Activated gamma-delta T cell treated with Interleukin-2 at 50 U/mL for 16 hours (primary cell): ENCODE measurements around the gene SRGAP2C.
"Not testable (repeated sequence)": the region's sequence is repeated elsewhere in the genome, so short reads cannot be mapped to it uniquely, and the experiment has no call there.

Experiments used
- DNase-seq: peaks from one replicate; pipeline ENCODE4 v3.0.0-alpha.2; 2020

SRGAP2C gene

GRCh38 chr1:121230636-121231035, 45.9 kb downstream of the SRGAP2C start:
- DNase-seq: not testable (repeated sequence)

- not testable (repeated sequence) for DNase-seq
Observed at GRCh38 chr1:121232445-121233125, 47.8 kb downstream of the SRGAP2C start.

GRCh38 chr1:121234090-121234759, 49.5 kb downstream of the SRGAP2C start:
- not testable (repeated sequence) for DNase-seq

- not testable (repeated sequence) for DNase-seq
Observed at GRCh38 chr1:121238384-121238783, 53.6 kb downstream of the SRGAP2C start.

- DNase-seq: not testable (repeated sequence)
Observed at GRCh38 chr1:121243913-121244312, 59.1 kb downstream of the SRGAP2C start.

- DNase-seq: not testable (repeated sequence)
Observed at GRCh38 chr1:121246399-121246798, 61.6 kb downstream of the SRGAP2C start.

- DNase-seq: not testable (repeated sequence)
Observed at GRCh38 chr1:121252656-121253055, 67.9 kb downstream of the SRGAP2C start.

GRCh38 chr1:121254618-121255017, 69.8 kb downstream of the SRGAP2C start:
- DNase-seq: not testable (repeated sequence)

- DNase-seq: not testable (repeated sequence)
Observed at GRCh38 chr1:121257632-121258031, 72.9 kb downstream of the SRGAP2C start.

GRCh38 chr1:121258134-121258533, 73.4 kb downstream of the SRGAP2C start:
- not testable (repeated sequence) for DNase-seq

GRCh38 chr1:121260205-121260604, 75.4 kb downstream of the SRGAP2C start:
- not testable (repeated sequence) for DNase-seq

GRCh38 chr1:121262163-121262562, 77.4 kb downstream of the SRGAP2C start:
- DNase-seq: not testable (repeated sequence)

GRCh38 chr1:121263789-121264244, 79.0 kb downstream of the SRGAP2C start:
- not testable (repeated sequence) for DNase-seq

- DNase-seq: not testable (repeated sequence)
Observed at GRCh38 chr1:121267072-121267471, 82.3 kb downstream of the SRGAP2C start.

- not testable (repeated sequence) for DNase-seq
Observed at GRCh38 chr1:121269309-121269708, 84.5 kb downstream of the SRGAP2C start.

- DNase-seq: not testable (repeated sequence)
Observed at GRCh38 chr1:121269973-121270372, 85.2 kb downstream of the SRGAP2C start.

GRCh38 chr1:121271143-121271715, 86.5 kb downstream of the SRGAP2C start:
- DNase-seq: not testable (repeated sequence)

- not testable (repeated sequence) for DNase-seq
Observed at GRCh38 chr1:121275435-121275834, 90.7 kb downstream of the SRGAP2C start.

GRCh38 chr1:121278202-121278601, 93.4 kb downstream of the SRGAP2C start:
- not testable (repeated sequence) for DNase-seq

GRCh38 chr1:121278777-121279547, 94.2 kb downstream of the SRGAP2C start:
- not testable (repeated sequence) for DNase-seq

- DNase-seq: not testable (repeated sequence)
Observed at GRCh38 chr1:121279548-121279898, 94.7 kb downstream of the SRGAP2C start.

- DNase-seq: not testable (repeated sequence)
Observed at GRCh38 chr1:121280699-121281317, 96.0 kb downstream of the SRGAP2C start.
